Prostate gland (tissue), 2 donors: ENCODE measurements around the gene NES. TPM values are rescaled to one million over a fixed set of nuclear protein-coding genes. Genes with fewer than 3 reads are reported as not detected.
A peak's percentile ranks its signal among the peaks of the same experiment; 100 is the strongest.

Experiments used
- DNase-seq: peaks from one replicate; pipeline ENCODE4 v3.0.0-alpha.2; 2019; ENCODE audit warnings: low spot score
- H3K27ac ChIP-seq, 2 donors: fragments of 200-600 bp; sonication (generic); 2 replicates each; pipeline ENCODE4 v1.5.1; 2017 to 2019
- H3K27me3 ChIP-seq: fragments of 200-600 bp; sonication (generic); replicated peaks from 2 replicates; pipeline ENCODE4 v1.5.1; 2019; ENCODE audit not compliant: insufficient read depth
- H3K36me3 ChIP-seq, 2 donors: fragments of 200-600 bp; sonication (generic); 1 replicate in 1 of 2; 2 replicates in 1 of 2; pipeline versions ENCODE4 v1.5.1 to v1.8.1; 2017 to 2019
- H3K4me1 ChIP-seq: fragments of 200-600 bp; sonication (generic); replicated peaks from 2 replicates; pipeline ENCODE4 v1.5.1; 2019
- H3K4me3 ChIP-seq, 2 donors: fragments of 200-600 bp; sonication (generic); 2 replicates each; pipeline ENCODE4 v1.5.1; 2017 to 2019
- H3K9me3 ChIP-seq: fragments of 200-600 bp; sonication (generic); 2 replicates; pipeline ENCODE4 v1.5.1; 2017
- POLR2A ChIP-seq: fragments of 450-650 bp; IDR thresholded peaks from one replicate; pipeline ENCODE4 v1.6.1; 2016; ENCODE audit warnings: antibody characterized with exemption, mild to moderate bottlenecking
- POLR2AphosphoS5 ChIP-seq: sonication (generic); formaldehyde crosslinking; IDR thresholded peaks from one replicate; pipeline ENCODE4 v1.6.1; 2017; ENCODE audit warnings: antibody characterized with exemption
- WGBS: methylation state at CpG from one replicate; pipeline ENCODE4 v1.1.5; 2018; 5-methylcytosine and 5-hydroxymethylcytosine counted together
- intact Hi-C: fragments of 100-400 bp; cut with DNase I; formaldehyde crosslinking; loops from one replicate; pipeline ENCODE4 v1.14.2; 2022
- total RNA-seq, 2 donors: library from RNA; depleted of rRNA; stranded (reverse); fragments of >200 nt; gene quantifications; one replicate each; pipeline ENCODE4 v1.1.0, GENCODE V29; 2016
- TF ChIP-seq, protein P1 (sequence below), 4 experiments: fragments of 200-600 bp in 2 of 4; fragments of 450-650 bp in 2 of 4; sonication (generic) in 2 of 4; IDR thresholded peaks; 1 replicate in 3 of 4; 2 replicates in 1 of 4; pipeline ENCODE4 v1.5.1; 2016 to 2019; ENCODE audit warnings: antibody characterized with exemption in 4 of 4, mild to moderate bottlenecking in 2 of 4, moderate library complexity in 2 of 4

NES gene
- total RNA-seq, 2 donors from 2014 or later, result 11.2 to 33.4 TPM

GRCh38 chr1:156706657-156707416 is 29.6 kb upstream of the NES start:
- Histone ChIP-seq H3K4me1 (peaks cover 12% of the 10 kb centered on the region), H3K27me3 (no peaks in the 10 kb centered on the region), H3K9me3 (no peaks in the 10 kb centered on the region), H3K27ac (peak overlapping the region; percentile 31 to 64), H3K36me3 (no peaks in the 10 kb centered on the region), H3K4me3 (peak overlapping the region; percentile 31 to 33)
- intact Hi-C loops, result no loop called here
- no peak for TF ChIP-seq POLR2AphosphoS5
- DNase-seq, result no peak
- WGBS, result 5% methylated on average over 29 of the region's 29 CpGs

DNA sequence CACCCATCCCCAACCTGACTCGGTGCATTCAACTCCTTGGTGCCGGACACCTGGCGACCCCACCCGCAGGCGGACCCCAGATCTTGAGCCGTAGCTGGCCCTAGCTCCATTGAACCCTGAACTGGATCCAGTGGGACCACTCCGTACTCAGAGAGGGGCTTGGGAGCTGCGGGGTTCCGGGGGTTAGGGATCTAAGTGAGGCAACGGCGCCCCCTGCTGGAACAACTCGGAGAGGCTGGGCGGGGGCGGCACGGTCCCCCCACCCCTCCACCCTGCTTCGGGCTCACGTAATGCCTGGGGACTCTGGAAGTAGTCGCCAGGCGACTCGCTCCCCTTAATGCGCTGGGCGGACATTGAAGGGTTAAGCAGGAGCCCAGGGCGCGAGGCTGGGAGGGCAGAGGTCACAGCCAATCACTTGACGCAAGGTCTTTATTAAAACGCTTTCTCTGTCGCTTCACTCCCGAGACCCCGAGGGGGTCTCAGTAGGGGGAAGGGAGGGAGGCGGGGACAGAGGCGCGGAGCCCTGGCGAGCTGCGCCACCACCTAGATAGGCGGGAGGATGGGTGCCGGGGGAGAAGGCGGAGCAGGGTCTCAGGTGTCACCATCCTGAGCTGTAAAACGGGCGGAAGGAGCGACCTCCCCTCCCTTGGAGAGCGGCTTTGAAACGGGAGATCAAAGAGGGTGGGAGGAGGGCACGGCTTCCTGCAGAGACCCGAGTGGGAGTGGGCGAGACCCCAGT is 28.9 kb upstream of the NES start:
- Histone ChIP-seq H3K36me3 (no peaks in the 10 kb centered on the region), H3K4me3 (peak overlapping the region; percentile 31 to 33), H3K4me1 (peaks cover 12% of the 10 kb centered on the region), H3K27me3 (no peaks in the 10 kb centered on the region), H3K27ac (peak overlapping the region; percentile 31 to 64), H3K9me3 (no peaks in the 10 kb centered on the region)
- under 1% methylated on average over 39 of the region's 45 CpGs for WGBS
- peak; percentile 57 for DNase-seq
- intact Hi-C loops, result no loop called here
- TF ChIP-seq POLR2A (peak; percentile 21), POLR2AphosphoS5 (no peak)
- TF ChIP-seq, protein P1, sequence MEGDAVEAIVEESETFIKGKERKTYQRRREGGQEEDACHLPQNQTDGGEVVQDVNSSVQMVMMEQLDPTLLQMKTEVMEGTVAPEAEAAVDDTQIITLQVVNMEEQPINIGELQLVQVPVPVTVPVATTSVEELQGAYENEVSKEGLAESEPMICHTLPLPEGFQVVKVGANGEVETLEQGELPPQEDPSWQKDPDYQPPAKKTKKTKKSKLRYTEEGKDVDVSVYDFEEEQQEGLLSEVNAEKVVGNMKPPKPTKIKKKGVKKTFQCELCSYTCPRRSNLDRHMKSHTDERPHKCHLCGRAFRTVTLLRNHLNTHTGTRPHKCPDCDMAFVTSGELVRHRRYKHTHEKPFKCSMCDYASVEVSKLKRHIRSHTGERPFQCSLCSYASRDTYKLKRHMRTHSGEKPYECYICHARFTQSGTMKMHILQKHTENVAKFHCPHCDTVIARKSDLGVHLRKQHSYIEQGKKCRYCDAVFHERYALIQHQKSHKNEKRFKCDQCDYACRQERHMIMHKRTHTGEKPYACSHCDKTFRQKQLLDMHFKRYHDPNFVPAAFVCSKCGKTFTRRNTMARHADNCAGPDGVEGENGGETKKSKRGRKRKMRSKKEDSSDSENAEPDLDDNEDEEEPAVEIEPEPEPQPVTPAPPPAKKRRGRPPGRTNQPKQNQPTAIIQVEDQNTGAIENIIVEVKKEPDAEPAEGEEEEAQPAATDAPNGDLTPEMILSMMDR (IDR thresholded peaks at IDR 0.05), result peak; percentile 61 to 90 (median 74)

GRCh38 chr1:156705321-156705917 is 28.2 kb upstream of the NES start, which contains the start of gene CRABP2:
CRABP2 (minus strand) TSS chr1:156705583; CDS start chr1:156705446, 137 bp downstream.
- WGBS, result 1% methylated on average over 33 of the region's 42 CpGs
- H3K27me3 ChIP-seq, result no peaks in the 10 kb centered on the region
- H3K36me3 ChIP-seq, result no peaks in the 10 kb centered on the region
- no peaks in the 10 kb centered on the region for H3K9me3 ChIP-seq
- no peak for DNase-seq
- TF ChIP-seq, protein P1 (IDR thresholded peaks at IDR 0.05), result no peak
- TF ChIP-seq POLR2A (peak; percentile 62), POLR2AphosphoS5 (no peak)
- H3K4me1 ChIP-seq, result peaks cover 12% of the 10 kb centered on the region
- H3K27ac ChIP-seq, result peak within 1 kb of the TSS; percentile 31 to 64
- peak within 1 kb of the TSS; percentile 31 to 33 for H3K4me3 ChIP-seq
- intact Hi-C loops, result no loop called here

GRCh38 chr1:156704930-156705320 is 27.7 kb upstream of the NES start:
- Histone ChIP-seq H3K27ac (no peak overlapping the region), H3K9me3 (no peaks in the 10 kb centered on the region), H3K36me3 (no peaks in the 10 kb centered on the region), H3K27me3 (no peaks in the 10 kb centered on the region), H3K4me3 (peak overlapping the region; percentile 31 to 33), H3K4me1 (peaks cover 12% of the 10 kb centered on the region)
- TF ChIP-seq POLR2AphosphoS5, result no peak
- TF ChIP-seq POLR2A, result peak; percentile 55
- TF ChIP-seq, protein P1 (IDR thresholded peaks at IDR 0.05), result no peak
- under 1% methylated on average over 23 of the region's 29 CpGs for WGBS
- DNase-seq, result no peak
- intact Hi-C loops, result no loop called here

- no peak overlapping the region for H3K27ac ChIP-seq
- H3K36me3 ChIP-seq, result no peaks in the 10 kb centered on the region
- TF ChIP-seq, protein P1 (IDR thresholded peaks at IDR 0.05), result no peak
- TF ChIP-seq POLR2AphosphoS5 (no peak), POLR2A (no peak)
- no peak for DNase-seq
- peaks cover 10% of the 10 kb centered on the region for H3K4me1 ChIP-seq
- H3K27me3 ChIP-seq, result no peaks in the 10 kb centered on the region
- intact Hi-C loops, result no loop called here
- H3K4me3 ChIP-seq, result peak overlapping the region in 1 of 2 donors; percentile 33
- H3K9me3 ChIP-seq, result no peaks in the 10 kb centered on the region
- 36% methylated on average over 10 of the region's 10 CpGs for WGBS
Observed at GRCh38 chr1:156704166-156704711, 27.0 kb upstream of the NES start.
